BJ (cell line): ENCODE measurements around the gene HBD. TPM values are rescaled to one million over a fixed set of nuclear protein-coding genes. Genes with fewer than 3 reads are reported as not detected.

ENCODE experiments used
- CTCF ChIA-PET: fragments of 350-600 bp; formaldehyde crosslinking; extraction: SDS; loops from one replicate; lab custom pipeline; 2021; ENCODE audit warnings: antibody characterized with exemption, inconsistent platforms; lab: Yijun Ruan, JAX
- POLR2A ChIA-PET: fragments of 300-600 bp; sonication (Branson Sonifier 250); formaldehyde crosslinking; extraction: SDS; loops from one replicate; lab custom pipeline; 2021; ENCODE audit warnings: antibody characterized with exemption; lab: Charles Lee
- DNase-seq: peaks from one replicate; pipeline ENCODE4 v3.0.0-alpha.2; 2011; ENCODE audit warnings: low read depth
- H3K27me3 ChIP-seq: 2 replicates; pipeline ENCODE4 v1.6.0; 2011; ENCODE audit warnings: low read length; ENCODE audit not compliant: control insufficient read depth, insufficient read depth
- H3K36me3 ChIP-seq: 2 replicates; pipeline ENCODE4 v1.5.1; 2011; ENCODE audit warnings: low read length; ENCODE audit not compliant: control insufficient read depth, insufficient read depth
- H3K4me3 ChIP-seq: 2 replicates; pipeline ENCODE4 v1.5.1; 2011; ENCODE audit warnings: low read depth, mild to moderate bottlenecking, control low read depth, low read length
- CTCF ChIP-seq: IDR thresholded peaks from 2 replicates; pipeline ENCODE4 v1.5.1; 2011; ENCODE audit warnings: low read depth, mild to moderate bottlenecking, control low read depth, inconsistent platforms, low read length, moderate library complexity; ENCODE audit not compliant: insufficient read depth
- polyA plus RNA-seq: library from polyadenylated mRNA; depleted of rRNA; stranded (reverse); fragments of >200 nt; gene quantifications from 2 replicates; pipeline ENCODE4 v1.2.3, GENCODE V29; 2011

Gene HBD
- polyA plus RNA-seq, 1 experiment: 1.0 TPM

GRCh38 chr11:5223686-5224085, 10.6 kb downstream of the HBD start:
- Histone ChIP-seq H3K4me3 (no peak overlapping the region), H3K36me3 (no peaks in the 10 kb centered on the region), H3K27me3 (no peaks in the 10 kb centered on the region)
- ChIA-PET CTCF (no interaction called here), POLR2A (no interaction called here)
- DNase-seq: no peak
- no peak for TF ChIP-seq CTCF

- ChIA-PET CTCF (no interaction called here), POLR2A (no interaction called here)
- Histone ChIP-seq H3K27me3 (no peaks in the 10 kb centered on the region), H3K4me3 (no peak overlapping the region), H3K36me3 (no peaks in the 10 kb centered on the region)
- no peak for TF ChIP-seq CTCF
- DNase-seq: no peak
Measured at GRCh38 chr11:5223146-5223545, 11.1 kb downstream of the HBD start.

GRCh38 chr11:5210376-5210885, 23.9 kb downstream of the HBD start:
- ChIA-PET POLR2A (no interaction called here), CTCF (interaction anchor here (0.6 to 2.1 kb wide), 2 partner anchors 18 to 160 kb away, joined by 3 to 7 read pairs; no protein-coding TSS in a partner anchor)
- Histone ChIP-seq H3K27me3 (no peaks in the 10 kb centered on the region), H3K4me3 (no peak overlapping the region), H3K36me3 (no peaks in the 10 kb centered on the region)
- TF ChIP-seq CTCF: no peak
- DNase-seq: no peak

- peak; percentile 63 for TF ChIP-seq CTCF
- Histone ChIP-seq H3K4me3 (no peak overlapping the region), H3K36me3 (no peaks in the 10 kb centered on the region), H3K27me3 (no peaks in the 10 kb centered on the region)
- ChIA-PET POLR2A (no interaction called here), CTCF (interaction anchor here (0.6 to 4.5 kb wide), 8 partner anchors 10 to 186 kb away, joined by 3 to 22 read pairs (median 4); no protein-coding TSS in a partner anchor)
- peak; percentile 21 for DNase-seq
Measured at GRCh38 chr11:5204787-5205186, 29.5 kb downstream of the HBD start.

- Histone ChIP-seq H3K27me3 (no peaks in the 10 kb centered on the region), H3K36me3 (no peaks in the 10 kb centered on the region), H3K4me3 (no peak overlapping the region)
- TF ChIP-seq CTCF: no peak
- DNase-seq: no peak
- CTCF ChIA-PET: interaction anchor here (0.6 to 4.5 kb wide), 9 partner anchors 10 to 188 kb away, joined by 3 to 22 read pairs (median 6); no protein-coding TSS in a partner anchor
- POLR2A ChIA-PET: no interaction called here
Measured at GRCh38 chr11:5203366-5203765, 30.9 kb downstream of the HBD start.
